Adrenal gland (tissue), 5 donors: ENCODE results near the gene SGSH.

Experiments
- CTCF ChIP-seq, 6 experiments: fragments of 450-650 bp in 4 of 6; fragments of 200-600 bp in 2 of 6; sonication (generic) in 1 of 6; IDR thresholded peaks; 1 replicate in 5 of 6; 2 replicates in 1 of 6; pipeline versions ENCODE4 v1.5.1 to v1.8.0; 2016 to 2021; ENCODE audit warnings: antibody characterized with exemption in 6 of 6, mild to moderate bottlenecking in 2 of 6, moderate library complexity in 1 of 6
- POLR2A ChIP-seq, 2 donors: fragments of 450-650 bp; IDR thresholded peaks; one replicate each; pipeline ENCODE4 v1.6.1; 2017; ENCODE audit warnings: antibody characterized with exemption in 2 of 2, mild to moderate bottlenecking in 2 of 2, moderate library complexity in 1 of 2
- donor health status: DM: no; HTN: no; CAD: no.

- TF ChIP-seq CTCF (IDR thresholded peaks at IDR 0.05), result no peak
- no peak for TF ChIP-seq POLR2A (IDR thresholded peaks at IDR 0.05)
Observed at GRCh38 chr17:80166446-80166845, 53.7 kb downstream of the SGSH start.
